NCI-H187 (cell line): ENCODE measurements around the gene RPS3.

ENCODE experiments used
- DNase-seq, 2 experiments: peaks; one replicate each; lab custom pipeline; 2025; lab: John Stamatoyannopoulos, UW

RPS3 gene

GRCh38 chr11:75413864-75414263 lies 14.5 kb downstream of the RPS3 start:
- DNase-seq = no peak

- no peak for DNase-seq
Observed at GRCh38 chr11:75420224-75421034, 21.1 kb downstream of the RPS3 start.

GRCh38 chr11:75421035-75421602 lies 21.8 kb downstream of the RPS3 start:
- no peak for DNase-seq

- no peak for DNase-seq
Observed at GRCh38 chr11:75421902-75422247, 22.6 kb downstream of the RPS3 start.

GRCh38 chr11:75422248-75423231 lies 23.2 kb downstream of the RPS3 start:
- no peak for DNase-seq

GRCh38 chr11:75423721-75424120 lies 24.4 kb downstream of the RPS3 start:
- no peak for DNase-seq

GRCh38 chr11:75424396-75424795 lies 25.1 kb downstream of the RPS3 start:
- DNase-seq = no peak

GRCh38 chr11:75425422-75425821 lies 26.1 kb downstream of the RPS3 start:
- no peak for DNase-seq

- no peak for DNase-seq
Observed at GRCh38 chr11:75426720-75427086, 27.4 kb downstream of the RPS3 start.

GRCh38 chr11:75427181-75427580 lies 27.9 kb downstream of the RPS3 start:
- no peak for DNase-seq

- no peak for DNase-seq
Observed at GRCh38 chr11:75428281-75428724, 29.0 kb downstream of the RPS3 start.

GRCh38 chr11:75428989-75429640 lies 29.8 kb downstream of the RPS3 start:
- no peak for DNase-seq

GRCh38 chr11:75429641-75429901 lies 30.3 kb downstream of the RPS3 start:
- DNase-seq = no peak

GRCh38 chr11:75429902-75430713 lies 30.8 kb downstream of the RPS3 start:
- DNase-seq = no peak

GRCh38 chr11:75430714-75431532 lies 31.6 kb downstream of the RPS3 start:
- DNase-seq = no peak

GRCh38 chr11:75431533-75432525 lies 32.5 kb downstream of the RPS3 start:
- DNase-seq = no peak

- peak in 1 of 2 experiments; percentile 64 for DNase-seq
Observed at GRCh38 chr11:75432911-75433321, 33.6 kb downstream of the RPS3 start, which contains the start of gene KLHL35. KLHL35 (minus strand) TSS chr11:75433203; CDS start chr11:75430629, 2,574 bp downstream.

GRCh38 chr11:75433443-75433842 lies 34.1 kb downstream of the RPS3 start:
- DNase-seq = no peak

GRCh38 chr11:75434051-75434450 lies 34.7 kb downstream of the RPS3 start:
- DNase-seq = no peak
